ENCODE measurements around the gene EVI5L.

DNA sequence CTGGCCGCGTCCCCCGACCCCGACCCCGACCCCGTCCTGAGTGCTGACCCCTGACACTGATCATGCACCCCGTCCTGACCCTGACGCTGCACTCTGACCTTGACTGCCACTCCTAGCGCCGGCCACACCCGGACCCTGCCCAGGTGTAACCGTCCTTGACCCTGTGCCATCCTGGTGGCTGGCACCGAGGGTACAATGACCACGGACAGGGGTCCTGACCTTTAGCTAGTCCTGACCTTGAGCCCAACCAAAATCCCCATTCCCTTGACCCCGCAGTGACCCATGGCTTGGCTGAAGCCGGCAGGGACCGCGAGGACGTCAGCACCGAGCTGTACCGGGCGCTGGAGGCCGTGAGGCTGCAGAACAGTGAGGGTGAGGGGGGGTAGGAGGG lies 41.1 kb upstream of the EVI5L start:
- TF ChIP-seq RAD21 (IDR thresholded peaks at IDR 0.05) (no peak), YY1 (IDR thresholded peaks at IDR 0.05) (no peak)
